Islet precursor cell (in vitro differentiated cells): ENCODE results near the gene CACNG7.
"Not testable (repeated sequence)": the region's sequence is repeated elsewhere in the genome, so short reads cannot be mapped to it uniquely, and the experiment has no call there.

Experiments used
- DNase-seq: peaks from one replicate; pipeline ENCODE4 v3.0.0-alpha.2; 2018

The CACNG7 gene

GRCh38 chr19:53906211-53907192 is 2.6 kb upstream of the CACNG7 start:
- no peak for DNase-seq

DNA sequence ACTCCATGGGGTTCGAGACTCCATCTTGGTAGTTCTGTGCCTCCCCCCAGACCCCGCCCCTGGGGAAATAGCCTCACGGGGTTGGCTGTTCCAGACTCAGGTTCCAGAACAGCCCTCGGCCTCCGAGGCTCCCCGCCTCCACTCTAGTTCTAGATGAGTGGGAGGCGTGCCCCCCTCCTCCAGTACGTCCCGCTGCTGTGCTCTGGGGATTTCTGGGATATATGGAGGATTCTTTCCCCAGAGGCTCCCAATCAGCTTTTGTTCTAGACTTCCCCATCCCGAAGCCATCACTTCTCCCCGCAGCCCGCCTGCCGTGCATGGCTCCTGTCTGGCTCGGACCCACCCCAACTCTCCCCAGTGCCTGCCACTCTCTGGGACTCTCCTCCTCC is 1.9 kb upstream of the CACNG7 start:
- no peak for DNase-seq

GRCh38 chr19:53907690-53908089 is 1.4 kb upstream of the CACNG7 start:
- no peak for DNase-seq

DNA sequence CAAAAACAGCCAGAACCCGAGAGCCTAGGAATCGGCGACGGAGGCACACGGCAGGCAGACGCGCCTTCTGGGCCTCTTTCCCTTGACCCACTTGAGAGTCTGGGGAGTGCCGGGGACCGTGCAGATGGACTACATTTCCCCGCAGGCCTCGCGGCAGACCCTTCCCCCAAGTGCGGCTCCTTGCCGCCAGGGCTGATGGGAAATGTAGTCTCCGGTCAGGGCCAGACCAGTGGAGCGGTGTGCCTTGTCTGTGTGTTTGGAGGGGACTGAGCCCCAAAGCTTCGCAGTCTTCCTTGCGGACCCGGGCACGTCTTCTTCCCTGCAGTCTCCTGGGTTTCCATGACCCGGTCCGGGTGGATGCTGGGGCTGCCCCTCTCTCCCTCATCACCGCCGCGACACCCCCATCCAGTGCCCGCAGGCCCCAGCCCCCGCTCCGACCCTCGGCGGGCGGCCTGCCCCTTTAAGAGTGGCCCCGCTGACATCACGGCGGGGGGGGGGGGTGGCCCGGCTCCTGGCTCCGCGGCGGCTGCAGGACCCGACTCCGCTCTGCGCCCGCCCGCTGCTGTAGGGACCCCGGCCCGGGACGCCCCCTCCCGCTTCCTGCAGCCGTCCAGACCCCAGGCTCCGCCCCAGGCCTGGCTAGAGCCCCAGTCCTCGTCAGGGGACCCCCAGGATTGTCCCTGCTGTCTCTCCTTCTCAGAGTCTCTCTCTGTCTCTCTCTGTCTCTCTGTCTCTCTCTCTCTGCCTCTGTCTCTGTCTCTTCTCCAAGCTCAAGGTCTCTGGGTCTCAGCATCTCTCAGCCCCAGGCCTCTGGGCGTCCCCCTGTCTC is 758 bp upstream of the CACNG7 start:
- peak; percentile 83 for DNase-seq

GRCh38 chr19:53909471-53910169 is 542 bp downstream of the CACNG7 start:
- no peak for DNase-seq

DNA sequence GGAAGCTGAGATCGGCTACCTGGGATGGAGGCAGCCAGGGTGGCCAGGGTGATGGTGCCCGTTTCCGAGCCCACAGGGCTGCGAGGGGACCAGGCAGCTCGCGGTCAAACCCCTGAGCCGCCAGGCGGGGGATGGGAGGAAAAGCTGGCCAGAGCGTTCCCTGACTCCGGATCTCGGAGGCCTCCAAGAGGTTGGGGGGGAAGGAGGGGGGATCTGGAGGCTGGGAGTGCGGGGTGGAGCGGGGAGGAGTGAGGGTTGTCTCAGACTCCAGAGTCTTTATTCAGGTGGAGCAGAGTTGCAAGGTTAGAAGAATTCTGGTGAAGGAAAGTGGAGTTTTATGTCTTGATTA is 1.1 kb downstream of the CACNG7 start:
- no peak for DNase-seq

DNA sequence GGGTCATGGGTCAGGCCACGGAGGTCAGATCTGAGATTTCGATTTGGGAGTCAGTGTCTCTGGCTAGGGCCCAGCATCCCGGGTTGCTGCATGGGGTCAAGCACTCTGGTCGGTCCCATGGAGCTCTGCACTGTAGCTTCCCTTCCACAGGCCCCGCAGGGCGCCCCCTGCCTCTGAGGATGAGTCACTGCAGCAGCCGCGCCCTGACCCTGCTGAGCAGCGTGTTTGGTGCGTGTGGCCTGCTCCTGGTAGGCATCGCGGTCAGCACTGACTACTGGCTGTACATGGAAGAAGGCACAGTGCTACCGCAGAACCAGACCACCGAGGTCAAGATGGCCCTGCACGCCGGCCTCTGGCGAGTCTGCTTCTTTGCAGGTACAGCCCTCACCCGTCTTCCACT is 3.6 kb downstream of the CACNG7 start:
- DNase-seq, result peak; percentile 74

DNA sequence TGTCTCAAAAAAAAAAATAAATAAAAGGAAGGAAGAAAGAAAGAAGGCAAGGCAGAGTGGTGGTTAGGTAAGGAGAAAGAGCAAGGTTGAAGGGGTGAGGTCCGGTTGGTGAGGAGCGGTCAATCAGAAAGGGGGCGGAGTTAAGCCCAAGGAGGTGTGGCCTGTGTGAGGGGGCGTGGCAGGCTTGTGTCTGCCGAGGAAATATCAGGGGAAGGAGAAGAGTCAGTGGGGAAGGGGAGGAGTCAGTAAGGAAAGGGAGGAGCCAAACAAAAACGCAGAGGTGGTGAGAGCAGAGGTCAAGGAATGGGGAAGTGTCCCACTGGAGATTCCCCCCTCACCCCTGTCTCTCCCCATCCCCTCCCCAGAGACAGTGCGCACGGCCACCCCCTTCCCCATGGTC is 5.9 kb downstream of the CACNG7 start:
- peak; percentile 28 for DNase-seq

DNA sequence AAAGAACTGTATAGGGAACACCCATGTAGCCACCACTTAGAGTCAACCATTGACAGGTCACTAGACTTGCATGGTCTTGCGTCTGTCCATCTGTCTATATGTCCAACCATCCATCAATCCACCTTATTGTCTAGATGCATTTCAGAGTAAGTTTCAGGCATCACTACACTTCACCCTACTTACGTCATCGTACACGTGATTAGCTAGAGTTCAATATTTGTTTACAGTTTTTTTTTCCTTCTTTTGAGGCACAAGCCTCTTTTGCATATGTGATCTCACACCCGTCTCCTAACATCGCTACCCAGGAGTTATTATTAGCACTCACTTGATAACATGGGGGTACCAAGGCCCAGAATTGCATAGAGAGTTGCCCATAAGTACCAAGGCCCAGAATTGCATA is 6.9 kb downstream of the CACNG7 start:
- no peak for DNase-seq

DNA sequence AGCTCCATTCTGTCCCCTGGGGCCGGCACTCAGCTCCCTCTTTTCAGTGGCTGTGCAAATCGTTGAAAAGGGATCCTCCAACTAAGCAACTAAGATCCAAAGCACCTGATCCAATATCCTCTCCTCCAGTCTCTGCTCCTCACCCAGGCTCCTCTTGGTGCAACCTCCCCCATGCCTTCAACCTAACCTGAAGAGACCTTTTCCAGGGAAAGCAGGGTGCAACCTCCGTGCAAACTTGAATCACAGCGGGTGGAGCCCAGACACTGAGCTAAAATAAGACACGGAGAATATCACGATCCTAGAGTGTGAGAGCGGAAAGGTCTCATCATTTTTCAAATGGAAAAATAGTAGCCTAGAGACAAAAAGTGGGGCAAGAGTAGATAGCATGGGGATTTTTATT is 8.3 kb downstream of the CACNG7 start:
- DNase-seq, result peak; percentile 27

DNA sequence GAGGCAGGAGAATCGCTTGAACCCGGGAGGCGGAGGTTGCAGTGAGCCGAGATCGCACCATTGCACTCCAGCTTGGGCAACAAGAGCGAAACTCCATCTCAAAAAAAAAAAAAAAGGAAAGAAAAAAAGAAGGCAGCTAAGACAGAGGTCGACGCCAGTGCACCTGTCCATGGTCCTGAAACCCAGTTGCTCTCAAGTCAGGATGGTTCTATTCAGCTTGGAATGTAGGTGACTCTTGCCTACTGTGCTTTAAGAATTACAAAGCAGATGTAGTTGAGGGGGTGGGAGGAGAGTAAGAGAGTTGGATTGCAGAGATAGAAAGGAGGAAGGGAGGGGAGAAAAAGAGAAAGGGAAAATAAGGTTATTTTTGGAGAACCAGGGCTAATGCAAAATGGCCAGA is 18.7 kb downstream of the CACNG7 start:
- DNase-seq, result peak; percentile 76

DNA sequence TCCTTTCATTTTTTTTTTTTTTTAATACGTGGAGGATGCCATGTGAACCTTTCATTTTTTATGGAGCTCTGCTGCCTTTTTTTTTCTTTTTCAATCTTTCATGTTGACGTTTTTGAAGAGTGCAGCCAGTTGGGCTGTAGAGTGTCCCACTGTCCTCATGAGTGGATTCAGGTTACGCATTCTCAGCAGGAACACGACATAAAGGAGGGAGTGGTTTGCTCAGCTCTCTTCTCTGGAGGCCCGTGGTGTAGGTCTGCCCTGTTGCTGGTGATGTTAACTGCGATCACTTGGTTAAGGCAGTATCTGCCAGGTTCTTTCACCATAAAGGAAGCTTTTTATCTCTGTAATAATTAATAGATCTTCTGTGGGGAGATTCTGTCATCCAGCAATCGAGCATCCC is 27.0 kb downstream of the CACNG7 start:
- no peak for DNase-seq

GRCh38 chr19:53942001-53942786 is 33.1 kb downstream of the CACNG7 start:
- DNase-seq, result peak; percentile 90

DNA sequence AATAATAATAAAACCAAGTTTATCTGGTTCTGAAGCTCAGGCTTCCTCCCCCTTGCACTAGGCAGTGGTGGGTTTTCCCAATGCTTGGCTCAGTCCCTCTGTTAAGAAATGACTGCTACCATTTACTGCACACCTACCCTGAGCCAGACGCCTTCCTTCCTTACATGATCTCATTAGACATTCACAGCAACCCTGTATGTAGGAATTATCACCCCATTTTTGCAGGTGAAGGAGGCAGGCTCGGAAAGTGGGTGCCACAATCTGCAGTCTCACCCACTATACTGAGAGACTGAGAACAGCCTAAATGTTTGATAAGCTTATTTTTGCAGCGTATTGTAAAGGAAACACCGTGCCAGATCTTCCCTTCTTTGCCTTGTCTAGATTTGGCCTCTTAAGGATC is 35.3 kb downstream of the CACNG7 start:
- DNase-seq, result no peak

- DNase-seq, result no peak
Measured at GRCh38 chr19:53944933-53945332, 35.9 kb downstream of the CACNG7 start.

- peak; percentile 79 for DNase-seq
Measured at GRCh38 chr19:53945441-53945840, 36.4 kb downstream of the CACNG7 start.

DNA sequence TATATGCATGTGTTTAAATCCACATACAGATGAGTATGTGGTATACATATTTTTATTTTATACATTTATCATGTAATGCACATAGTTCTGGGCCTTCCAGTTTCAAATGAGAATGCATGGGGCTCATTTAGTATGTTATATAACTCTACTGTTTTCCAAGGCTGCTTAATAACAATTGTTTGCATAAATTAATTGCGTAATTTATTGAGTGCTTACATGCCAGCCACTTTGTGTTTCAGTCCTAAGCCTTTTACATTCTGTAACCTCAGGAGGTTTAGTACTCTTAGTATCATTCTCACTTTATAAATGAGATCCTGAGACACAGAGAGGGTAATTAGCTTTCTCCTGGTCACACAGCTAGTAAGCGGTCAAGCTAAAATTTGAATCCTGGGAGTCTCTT is 36.9 kb downstream of the CACNG7 start:
- DNase-seq, result no peak

DNA sequence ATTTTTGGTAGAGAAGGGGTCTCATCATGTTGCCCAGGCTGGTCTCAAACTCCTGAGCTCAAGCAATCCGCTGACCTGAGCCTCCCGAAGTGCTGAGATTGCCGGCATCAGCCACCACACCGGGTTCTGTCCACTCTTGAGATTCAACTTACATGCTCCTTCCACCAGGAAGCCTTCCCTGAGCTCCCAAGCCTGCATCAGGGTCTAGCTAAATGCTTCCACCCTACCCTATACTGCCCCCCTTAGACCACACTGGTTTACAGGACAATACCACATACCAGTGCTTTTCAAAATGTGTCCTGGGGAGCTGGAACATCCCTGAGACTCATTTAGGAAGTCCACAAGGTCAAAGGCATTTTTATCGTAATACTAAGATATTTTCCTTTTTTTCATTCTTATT is 38.5 kb downstream of the CACNG7 start:
- DNase-seq, result peak; percentile 74

- not testable (repeated sequence) for DNase-seq
Measured at GRCh38 chr19:53948611-53949010, 39.5 kb downstream of the CACNG7 start.

GRCh38 chr19:53951436-53951835 is 42.4 kb downstream of the CACNG7 start:
- no peak for DNase-seq

- no peak for DNase-seq
Measured at GRCh38 chr19:53951947-53952346, 42.9 kb downstream of the CACNG7 start.

- DNase-seq, result no peak
Measured at GRCh38 chr19:53953383-53953782, 44.3 kb downstream of the CACNG7 start.
